HepG2 (cell line): ENCODE measurements around the gene ARHGEF9.

Experiments
- KIAA2018 ChIP-seq: sonication (generic); formaldehyde crosslinking; IDR thresholded peaks from 2 replicates; pipeline ENCODE4 v1.5.0; 2020; ENCODE audit warnings: mild to moderate bottlenecking, missing genetic modification reagents, borderline replicate concordance
- TAF1 ChIP-seq: sonication (generic); formaldehyde crosslinking; IDR thresholded peaks from 2 replicates; pipeline ENCODE4 v1.4.0; 2020; ENCODE audit warnings: missing genetic modification reagents

- TF ChIP-seq KIAA2018 (no peak), TAF1 (CRISPR knock-in tag) (no peak)
Observed at GRCh38 chrX:63768760-63769159, 16.3 kb downstream of the ARHGEF9 start.
